HG03469 (cell line): ENCODE data around the gene C4orf17.

Experiments
- ATAC-seq: cut with Tn5 transposase; IDR thresholded peaks from one replicate; pipeline ENCODE4 v1.9.1; 2021; ENCODE audit warnings: mild to moderate bottlenecking, moderate library complexity, moderate number of reproducible peaks; ENCODE audit not compliant: unreplicated experiment

C4orf17 gene

GRCh38 chr4:99536271-99536670, 25.4 kb downstream of the C4orf17 start:
- no peak for ATAC-seq

GRCh38 chr4:99536848-99537247, 26.0 kb downstream of the C4orf17 start:
- no peak for ATAC-seq

- ATAC-seq = no peak
These were observed 26.9 kb downstream of the C4orf17 start for GRCh38 chr4:99537674-99538073.

GRCh38 chr4:99540277-99540939, 29.6 kb downstream of the C4orf17 start:
- ATAC-seq = no peak

GRCh38 chr4:99552872-99553271, 42.1 kb downstream of the C4orf17 start:
- no peak for ATAC-seq

- ATAC-seq = peak; percentile 91
These were observed 52.7 kb downstream of the C4orf17 start, which contains the start of gene TRMT10A for GRCh38 chr4:99563310-99564186. Gene TRMT10A (minus strand): TSS chr4:99564039. CDS start chr4:99559338, 4,701 bp downstream.

GRCh38 chr4:99564921-99565320, 54.1 kb downstream of the C4orf17 start:
- ATAC-seq = no peak

- no peak for ATAC-seq
These were observed 61.1 kb downstream of the C4orf17 start for GRCh38 chr4:99571883-99572282.

- no peak for ATAC-seq
These were observed 61.9 kb downstream of the C4orf17 start for GRCh38 chr4:99572527-99573240.

- no peak for ATAC-seq
These were observed 63.0 kb downstream of the C4orf17 start for GRCh38 chr4:99573735-99574368.

GRCh38 chr4:99574530-99575324, 63.9 kb downstream of the C4orf17 start, which contains the start of gene MTTP:
Gene MTTP (plus strand): TSS chr4:99574824. CDS start chr4:99574910, 86 bp downstream.
- peak; percentile 80 for ATAC-seq

GRCh38 chr4:99578714-99579113, 67.9 kb downstream of the C4orf17 start:
- no peak for ATAC-seq

GRCh38 chr4:99585516-99585915, 74.7 kb downstream of the C4orf17 start:
- no peak for ATAC-seq

- ATAC-seq = no peak
These were observed 75.5 kb downstream of the C4orf17 start for GRCh38 chr4:99586322-99586721.

- ATAC-seq = no peak
These were observed 76.0 kb downstream of the C4orf17 start for GRCh38 chr4:99586797-99587196.

- no peak for ATAC-seq
These were observed 76.5 kb downstream of the C4orf17 start for GRCh38 chr4:99587309-99587708.

GRCh38 chr4:99587803-99588202, 77.0 kb downstream of the C4orf17 start:
- ATAC-seq = no peak

GRCh38 chr4:99591757-99592156, 80.9 kb downstream of the C4orf17 start:
- ATAC-seq = no peak
